Type B pancreatic cell (in vitro differentiated cells): ENCODE results near the gene MOB3B. TPM values are rescaled to one million over a fixed set of nuclear protein-coding genes. Genes with fewer than 3 reads are reported as not detected.

Source experiments
- DNase-seq: peaks from one replicate; pipeline ENCODE4 v3.0.0; 2021; ENCODE audit warnings: mixed read lengths; ENCODE audit not compliant: unreplicated experiment; ENCODE audit errors: extremely low spot score
- H3K27ac Mint-ChIP-seq: 2 replicates; pipeline ENCODE4 v1.8.0; 2021; ENCODE audit warnings: mild to moderate bottlenecking, mixed read lengths
- H3K27me3 Mint-ChIP-seq: 2 replicates; pipeline ENCODE4 v1.8.0; 2021; ENCODE audit warnings: mixed read lengths
- H3K36me3 Mint-ChIP-seq: 2 replicates; pipeline ENCODE4 v1.8.0; 2021; ENCODE audit warnings: mixed read lengths
- H3K4me1 Mint-ChIP-seq: one replicate; pipeline ENCODE4 v1.8.0; 2021; ENCODE audit warnings: mixed read lengths; ENCODE audit not compliant: unreplicated experiment
- H3K4me3 Mint-ChIP-seq: 2 replicates; pipeline ENCODE4 v1.8.0; 2021; ENCODE audit warnings: mild to moderate bottlenecking, mixed read lengths
- H3K9me3 Mint-ChIP-seq: 2 replicates; pipeline ENCODE4 v1.8.0; 2021; ENCODE audit warnings: mixed read lengths
- CTCF ChIP-seq: fragments of 200-600 bp; sonication (generic); conservative IDR thresholded peaks from 2 replicates; pipeline ENCODE4 v1.5.0; 2021; ENCODE audit warnings: antibody characterized with exemption, mild to moderate bottlenecking
- total RNA-seq: library from RNA; stranded (reverse); gene quantifications from 2 replicates; pipeline ENCODE4 v1.2.1, GENCODE V29; 2021; ENCODE audit warnings: low replicate concordance

MOB3B gene
- total RNA-seq, 1 donor from 2014 or later = 27.5 TPM

DNA sequence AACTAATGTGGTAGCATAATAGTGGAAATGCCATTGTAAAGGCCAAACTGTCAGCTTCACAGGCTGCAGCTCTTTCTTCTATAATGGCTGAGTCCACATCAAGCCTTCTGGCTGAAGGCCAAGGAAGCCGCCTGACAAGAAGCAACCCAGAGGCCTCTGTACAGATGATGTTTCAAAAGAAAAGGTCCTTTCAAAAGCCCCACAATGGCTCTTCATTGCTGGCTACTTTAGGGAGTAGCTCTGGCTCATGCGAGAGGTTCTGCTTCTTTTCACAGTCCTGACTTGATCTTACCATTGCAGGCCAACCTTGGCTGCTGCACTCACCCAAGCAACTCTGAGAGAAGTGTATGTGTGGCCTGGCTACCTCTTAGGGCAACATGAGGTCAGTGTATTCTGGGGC lies 178.2 kb downstream of the MOB3B start:
- peaks cover 8% of the 10 kb centered on the region for H3K36me3 Mint-ChIP-seq
- no peak for DNase-seq
- peaks cover 19% of the 10 kb centered on the region for H3K4me1 Mint-ChIP-seq
- TF ChIP-seq CTCF = no peak
- no peak overlapping the region for H3K4me3 Mint-ChIP-seq
- H3K27ac Mint-ChIP-seq = no peak overlapping the region
- H3K9me3 Mint-ChIP-seq = no peaks in the 10 kb centered on the region
- no peaks in the 10 kb centered on the region for H3K27me3 Mint-ChIP-seq

DNA sequence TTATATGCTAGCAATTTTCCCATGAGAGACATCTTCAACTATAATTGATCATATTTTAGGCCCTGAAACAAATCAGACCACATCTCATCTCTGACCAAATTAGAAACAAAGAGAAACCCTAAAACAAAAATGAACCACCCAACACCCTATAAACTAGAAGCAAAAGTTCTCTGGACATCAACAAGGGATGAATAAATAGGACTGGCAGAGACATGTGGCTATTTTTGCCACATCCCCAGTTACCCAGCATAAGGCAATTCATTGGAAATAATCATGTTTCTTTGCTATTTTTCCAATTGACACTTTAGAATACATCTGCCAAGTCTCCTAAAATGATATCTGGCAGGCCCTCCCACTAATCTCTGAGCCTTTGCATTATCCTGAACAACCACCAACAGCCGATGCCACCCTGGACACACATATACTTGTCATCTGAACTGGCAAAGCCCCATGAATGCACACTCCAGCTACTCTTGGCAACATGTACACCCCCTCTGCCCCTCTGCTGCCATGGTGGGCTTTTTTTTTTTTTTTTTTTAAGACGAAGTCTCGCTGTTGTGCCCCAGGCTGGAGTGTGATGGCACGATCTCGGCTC lies 179.1 kb downstream of the MOB3B start:
- no peak for TF ChIP-seq CTCF
- peaks cover 8% of the 10 kb centered on the region for H3K36me3 Mint-ChIP-seq
- H3K27ac Mint-ChIP-seq = no peak overlapping the region
- no peaks in the 10 kb centered on the region for H3K9me3 Mint-ChIP-seq
- no peaks in the 10 kb centered on the region for H3K27me3 Mint-ChIP-seq
- peaks cover 19% of the 10 kb centered on the region for H3K4me1 Mint-ChIP-seq
- DNase-seq = no peak
- H3K4me3 Mint-ChIP-seq = no peak overlapping the region

- Mint-ChIP-seq H3K36me3 (peaks cover 8% of the 10 kb centered on the region), H3K4me3 (no peak overlapping the region), H3K9me3 (no peaks in the 10 kb centered on the region), H3K27me3 (no peaks in the 10 kb centered on the region), H3K4me1 (peaks cover 19% of the 10 kb centered on the region), H3K27ac (no peak overlapping the region)
- no peak for DNase-seq
- TF ChIP-seq CTCF = no peak
Measured at GRCh38 chr9:27349698-27350080, 179.9 kb downstream of the MOB3B start.

DNA sequence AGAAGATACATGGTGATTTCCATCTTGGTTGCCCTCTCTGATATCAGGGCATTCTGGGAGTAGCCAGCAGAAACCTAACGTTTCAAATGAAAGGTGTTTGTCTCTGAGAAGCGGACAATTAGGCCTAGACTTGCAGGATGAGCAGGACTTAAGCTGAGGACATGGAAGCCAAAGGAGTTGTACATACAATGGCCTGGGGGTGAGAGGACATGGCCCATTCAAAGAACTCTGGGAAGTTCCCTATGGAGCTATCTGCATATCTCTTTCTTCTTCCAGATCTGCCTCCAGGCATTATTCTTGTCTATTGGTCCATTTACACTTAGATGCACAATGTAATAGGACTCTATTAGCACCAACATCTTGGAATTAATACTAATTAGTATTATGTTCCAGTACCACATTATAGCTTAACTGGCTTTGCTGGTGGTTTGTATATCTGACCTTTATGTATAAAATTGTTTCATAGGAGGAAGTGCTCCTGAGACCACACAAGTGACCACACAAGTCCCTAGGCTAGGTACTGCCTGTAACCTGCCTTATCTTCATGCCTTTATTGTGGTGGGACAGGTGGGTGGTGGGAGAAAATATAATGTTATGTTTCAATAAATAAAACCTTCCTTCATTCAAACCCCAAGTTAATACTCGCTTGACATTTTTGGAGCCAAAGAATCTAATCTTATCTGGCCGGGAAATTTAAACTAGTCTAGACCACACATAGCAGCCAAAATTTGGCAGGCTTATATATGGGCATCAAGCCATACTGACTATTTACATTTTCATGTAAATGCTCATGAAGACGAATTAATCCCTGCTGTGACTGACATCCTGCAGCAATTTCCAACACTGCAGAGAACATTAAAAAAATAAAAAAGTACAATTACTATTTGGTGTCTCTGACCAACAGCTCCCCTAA lies 180.6 kb downstream of the MOB3B start:
- no peaks in the 10 kb centered on the region for H3K9me3 Mint-ChIP-seq
- DNase-seq = no peak
- no peak for TF ChIP-seq CTCF
- no peak overlapping the region for H3K4me3 Mint-ChIP-seq
- no peak overlapping the region for H3K27ac Mint-ChIP-seq
- peaks cover 8% of the 10 kb centered on the region for H3K36me3 Mint-ChIP-seq
- H3K27me3 Mint-ChIP-seq = no peaks in the 10 kb centered on the region
- H3K4me1 Mint-ChIP-seq = peaks cover 19% of the 10 kb centered on the region

GRCh38 chr9:27347889-27348288 lies 181.7 kb downstream of the MOB3B start:
- peaks cover 8% of the 10 kb centered on the region for H3K36me3 Mint-ChIP-seq
- no peak for DNase-seq
- peaks cover 15% of the 10 kb centered on the region for H3K4me1 Mint-ChIP-seq
- no peak for TF ChIP-seq CTCF
- H3K27me3 Mint-ChIP-seq = no peaks in the 10 kb centered on the region
- H3K4me3 Mint-ChIP-seq = no peak overlapping the region
- H3K9me3 Mint-ChIP-seq = no peaks in the 10 kb centered on the region
- H3K27ac Mint-ChIP-seq = no peak overlapping the region
